ENCODE data around the gene FGR. TPM values are rescaled to one million over a fixed set of nuclear protein-coding genes. Genes with fewer than 3 reads are reported as not detected.

The FGR gene
- polyA plus RNA-seq, 3 donors = 1.4 to 1.8 (median 1.7) TPM

GRCh38 chr1:27570356-27570755, 64.6 kb downstream of the FGR start:
- no peak for DNase-seq (ENCODE audit: low read depth in 3 of 3, low spot score in 2 of 3)

- DNase-seq (ENCODE audit: low read depth in 3 of 3, low spot score in 2 of 3) = no peak
Observed at GRCh38 chr1:27569506-27570291, 65.3 kb downstream of the FGR start.

- DNase-seq (ENCODE audit: low read depth in 3 of 3, low spot score in 2 of 3) = no peak
Observed at GRCh38 chr1:27569088-27569460, 65.9 kb downstream of the FGR start.

- DNase-seq (ENCODE audit: low read depth in 3 of 3, low spot score in 2 of 3) = peak in 2 of 3 donors; percentile 81 to 86
Observed at GRCh38 chr1:27568300-27569087, 66.5 kb downstream of the FGR start.

GRCh38 chr1:27567971-27568299, 67.0 kb downstream of the FGR start:
- no peak for DNase-seq (ENCODE audit: low read depth in 3 of 3, low spot score in 2 of 3)

GRCh38 chr1:27567146-27567526, 67.8 kb downstream of the FGR start:
- DNase-seq (ENCODE audit: low read depth in 3 of 3, low spot score in 2 of 3) = no peak

- no peak for DNase-seq (ENCODE audit: low read depth in 3 of 3, low spot score in 2 of 3)
Observed at GRCh38 chr1:27566462-27567145, 68.4 kb downstream of the FGR start.

GRCh38 chr1:27564710-27565649, 70.0 kb downstream of the FGR start:
- DNase-seq (ENCODE audit: low read depth in 3 of 3, low spot score in 2 of 3) = no peak

GRCh38 chr1:27563591-27564471, 71.2 kb downstream of the FGR start:
- DNase-seq (ENCODE audit: low read depth in 3 of 3, low spot score in 2 of 3) = no peak

- no peak for DNase-seq (ENCODE audit: low read depth in 3 of 3, low spot score in 2 of 3)
Observed at GRCh38 chr1:27563341-27563590, 71.7 kb downstream of the FGR start.

GRCh38 chr1:27562534-27563340, 72.2 kb downstream of the FGR start:
- no peak for DNase-seq (ENCODE audit: low read depth in 3 of 3, low spot score in 2 of 3)

Other genes with a start within 250 kb of the FGR start
- gene GPR3, start 242.6 kb downstream of the FGR start, polyA plus RNA-seq (ENCODE audit: insufficient read length in 3 of 3) = under 1 TPM; 0.64 to 1.00 (median 0.98) TPM
- gene WASF2, start 145.0 kb downstream of the FGR start, polyA plus RNA-seq (ENCODE audit: insufficient read length in 3 of 3) = 100 to 1,000 TPM; 134 to 154 (median 140) TPM
- 10 to 100 TPM; 31.7 to 36.1 (median 36.1) TPM for gene AHDC1, start 31.0 kb downstream of the FGR start, polyA plus RNA-seq (ENCODE audit: insufficient read length in 3 of 3)
- gene IFI6, start 37.0 kb upstream of the FGR start, polyA plus RNA-seq (ENCODE audit: insufficient read length in 3 of 3) = 10 to 100 TPM; 18.2 to 24.0 (median 20.3) TPM
- 10 to 100 TPM; 12.6 to 13.6 (median 12.9) TPM for gene FAM76A, start 90.8 kb upstream of the FGR start, polyA plus RNA-seq (ENCODE audit: insufficient read length in 3 of 3)
- 10 to 100 TPM; 45.2 to 46.2 (median 45.7) TPM for gene STX12, start 138.0 kb upstream of the FGR start, polyA plus RNA-seq (ENCODE audit: insufficient read length in 3 of 3)
- 10 to 100 TPM; 65.1 to 70.0 (median 67.5) TPM for gene PPP1R8, start 195.6 kb upstream of the FGR start, polyA plus RNA-seq (ENCODE audit: insufficient read length in 3 of 3)
- gene THEMIS2, start 237.4 kb upstream of the FGR start, polyA plus RNA-seq (ENCODE audit: insufficient read length in 3 of 3) = 1 to 10 TPM; 2.7 to 3.3 (median 3.2) TPM